Heart left ventricle (tissue), 16 donors: ENCODE results near the gene TIMM29. TPM values are rescaled to one million over a fixed set of nuclear protein-coding genes. Genes with fewer than 3 reads are reported as not detected.

ENCODE experiments used
- ATAC-seq, 4 donors: fragments of 200-7000 bp; cut with Tn5 transposase; one replicate each; pipeline ENCODE4 v1.9.1; 2020 to 2022; ENCODE audit warnings: moderate library complexity in 4 of 4, mild to moderate bottlenecking in 3 of 4, moderate number of reproducible peaks in 1 of 4
- DNase-seq, 5 donors: peaks; one replicate each; pipeline ENCODE4 v3.0.0-alpha.2; 2020
- H3K27ac ChIP-seq, 12 donors: fragments of 200-600 bp; sonication (generic) in 4 of 12; one replicate each; pipeline versions ENCODE4 v1.5.0 to v1.8.0; 2016 to 2022; ENCODE audit warnings: mild to moderate bottlenecking in 2 of 12
- H3K27me3 ChIP-seq, 9 donors: fragments of 200-600 bp; sonication (generic) in 2 of 9; one replicate each; pipeline versions ENCODE4 v1.5.1 to v1.8.0; 2016 to 2022; ENCODE audit warnings: mild to moderate bottlenecking in 3 of 9
- H3K36me3 ChIP-seq, 9 donors: fragments of 200-600 bp; sonication (generic) in 2 of 9; one replicate each; pipeline versions ENCODE4 v1.5.0 to v1.8.0; 2018 to 2022; ENCODE audit warnings: mild to moderate bottlenecking in 2 of 9
- H3K4me1 ChIP-seq, 12 donors: fragments of 200-600 bp; sonication (generic) in 4 of 12; one replicate each; pipeline versions ENCODE4 v1.5.0 to v1.8.0; 2016 to 2022; ENCODE audit warnings: mild to moderate bottlenecking in 3 of 12
- H3K4me3 ChIP-seq, 12 donors: fragments of 200-600 bp; sonication (generic) in 4 of 12; one replicate each; pipeline versions ENCODE4 v1.5.0 to v1.8.0; 2017 to 2022; ENCODE audit warnings: mild to moderate bottlenecking in 9 of 12, moderate library complexity in 4 of 12
- H3K9me3 ChIP-seq, 12 donors: fragments of 200-600 bp; sonication (generic) in 4 of 12; one replicate each; pipeline versions ENCODE4 v1.5.0 to v1.8.0; 2016 to 2022; ENCODE audit warnings: mild to moderate bottlenecking in 1 of 12
- CTCF ChIP-seq, 12 donors: fragments of 200-600 bp; sonication (generic) in 4 of 12; IDR thresholded peaks; one replicate each; pipeline versions ENCODE4 v1.5.0 to v1.8.0; 2018 to 2022; ENCODE audit warnings: antibody characterized with exemption in 12 of 12, mild to moderate bottlenecking in 5 of 12
- POLR2A ChIP-seq, 2 donors: fragments of 450-650 bp; IDR thresholded peaks; one replicate each; pipeline ENCODE4 v1.6.1; 2017; ENCODE audit warnings: antibody characterized with exemption in 2 of 2, mild to moderate bottlenecking in 2 of 2, moderate library complexity in 2 of 2
- WGBS, 4 donors: extraction: QIAGEN DNeasy Blood & Tissue Kit in 2 of 4; methylation state at CpG; one replicate each; pipeline versions ENCODE4 v1.1.5 to v1.1.7; 2013 to 2018; 5-methylcytosine and 5-hydroxymethylcytosine counted together
- intact Hi-C, 10 donors: fragments of 100-400 bp; cut with DNase I; formaldehyde crosslinking; loops; one replicate each; pipeline versions ENCODE4 v1.11.1 to v1.14.2; 2022
- polyA plus RNA-seq, 2 donors: library from polyadenylated mRNA; stranded (reverse); fragments of 200-250 nt; gene quantifications; one replicate each; pipeline ENCODE4 v1.2.3, GENCODE V29; 2013
- total RNA-seq, 9 donors: library from RNA; depleted of rRNA in 2 of 9; stranded (reverse); fragments of >200 nt in 2 of 9; fragmentation: NEBNext Ultra II Directional in 3 of 9; extraction: Animal tissue kit (Norgen Biotek cat#: 25700) in 3 of 9; gene quantifications; one replicate each; pipeline versions ENCODE4 v1.1.0 to v1.2.4, GENCODE V29; 2016 to 2023
- donor health status: ischemic (EF 13 %, LVEDD 7.1; RV severe dilation, severe dysfunction).
- donor health status: healthy with polysubstance abuse.
- donor health status: DM: no; HTN: yes; CAD: no.
- donor health status: DM: no; HTN: no; CAD: no.
- donor health status: ischemic (EF 25% LVEDD 6.9; RV normal size, moderate dysfunction).
- donor health status: ischemic (EF 25% LVEDD 5.7; RV mildly dilated, moderate dysfunction).
- donor health status: healthy.
- donor health status: DM: yes; HTN: yes; CAD: no.
- donor health status: ischemic (EF 35%, LVEDD 5.7; RV mildly dilated, moderate dysfunction).
- donor health status: nonischemic (EF 11% LVEDD 7.7; RV severe dilation, severe dysfunction).
- donor health status: DM: yes; HTN: yes; CAD: no.
- donor health status: PGD.
- donor health status: ischemic (EF 29% LVEDD 5.4; RV normal size, mild dysfunction).
- donor health status: nonischemic (EF 23%, LVEDD 6.1; RV moderate dilation, normal function).

Gene TIMM29
- total and polyA plus RNA-seq, 11 donors: 10.0 to 29.3 (median 14.9) TPM

- ATAC-seq (no peak), DNase-seq (no peak)
- Histone ChIP-seq H3K36me3 (peaks cover 0 to 96% (median 80%) of the 10 kb centered on the region in 9 donors), H3K4me1 (no peaks in the 10 kb centered on the region), H3K27ac (no peak overlapping the region), H3K27me3 (no peaks in the 10 kb centered on the region), H3K4me3 (no peak overlapping the region), H3K9me3 (no peaks in the 10 kb centered on the region)
- TF ChIP-seq POLR2A (IDR thresholded peaks at IDR 0.05): no peak
- TF ChIP-seq CTCF (IDR thresholded peaks at IDR 0.05): no peak
- intact Hi-C loops: no loop called here
- WGBS, 4 donors: 91 to 95% (median 94%) methylated on average over 15 to 18 of the region's 18 CpGs
These were observed 16.0 kb upstream of the TIMM29 start for GRCh38 chr19:10912619-10913018.

GRCh38 chr19:10913716-10914340, 14.8 kb upstream of the TIMM29 start:
- Histone ChIP-seq H3K4me3 (no peak overlapping the region), H3K27ac (no peak overlapping the region), H3K9me3 (no peaks in the 10 kb centered on the region), H3K36me3 (peaks cover 0 to 96% (median 78%) of the 10 kb centered on the region in 9 donors), H3K4me1 (no peaks in the 10 kb centered on the region), H3K27me3 (no peaks in the 10 kb centered on the region)
- no peak for DNase-seq
- no peak for ATAC-seq
- TF ChIP-seq CTCF (IDR thresholded peaks at IDR 0.05) (no peak), POLR2A (IDR thresholded peaks at IDR 0.05) (no peak)
- intact Hi-C loops: no loop called here
- 94 to 99% (median 97%) methylated on average over 15 to 24 of the region's 24 CpGs for WGBS, 4 donors

- no peak overlapping the region for H3K27ac ChIP-seq
- 79 to 87% (median 85%) methylated on average over 9 to 19 of the region's 19 CpGs for WGBS, 4 donors
- intact Hi-C loops: no loop called here
- H3K4me1 ChIP-seq: no peaks in the 10 kb centered on the region
- no peaks in the 10 kb centered on the region for H3K27me3 ChIP-seq
- H3K9me3 ChIP-seq: no peaks in the 10 kb centered on the region
- H3K4me3 ChIP-seq: no peak overlapping the region
- TF ChIP-seq POLR2A (IDR thresholded peaks at IDR 0.05): no peak
- TF ChIP-seq CTCF (IDR thresholded peaks at IDR 0.05): no peak
- peaks cover 0 to 96% (median 79%) of the 10 kb centered on the region in 9 donors for H3K36me3 ChIP-seq
- DNase-seq: peak in 2 of 5 donors; percentile 7 to 58
- peak in 1 of 4 donors; percentile 6 for ATAC-seq
These were observed 13.2 kb upstream of the TIMM29 start for GRCh38 chr19:10915130-10916091.

- TF ChIP-seq CTCF (IDR thresholded peaks at IDR 0.05) (no peak), POLR2A (IDR thresholded peaks at IDR 0.05) (no peak)
- H3K36me3 ChIP-seq: peaks cover 0 to 96% (median 79%) of the 10 kb centered on the region in 9 donors
- intact Hi-C loops: no loop called here
These were observed 12.0 kb upstream of the TIMM29 start for GRCh38 chr19:10916602-10917001.

More at GRCh38 chr19:10916602-10917001, 12.0 kb upstream of the TIMM29 start:
- no peak overlapping the region for H3K4me3 ChIP-seq
- 91 to 92% (median 92%) methylated on average over 6 of the region's 6 CpGs for WGBS, 4 donors
- H3K4me1 ChIP-seq: no peaks in the 10 kb centered on the region
- ATAC-seq (no peak), DNase-seq (peak in 2 of 5 donors; percentile 7 to 15)
- no peaks in the 10 kb centered on the region for H3K27me3 ChIP-seq
- no peak overlapping the region for H3K27ac ChIP-seq
- H3K9me3 ChIP-seq: no peaks in the 10 kb centered on the region
